A549 (cell line): ENCODE measurements around the gene CD69. TPM values are rescaled to one million over a fixed set of nuclear protein-coding genes. Genes with fewer than 3 reads are reported as not detected.

ENCODE experiments used
- ATAC-seq, 2 experiments: fragments of 200-7000 bp in 1 of 2; fragments of >200 bp in 1 of 2; cut with Nextera tagmentation in 1 of 2; cut with Tn5 transposase in 1 of 2; 3 replicates each; pipeline versions ENCODE4 v1.8.0 to v1.9.1; 2018 to 2020; ENCODE audit warnings: mild to moderate bottlenecking in 1 of 2, moderate library complexity in 1 of 2
- CTCF ChIA-PET: fragments of 300-600 bp; sonication (Branson Sonifier 250); formaldehyde crosslinking; extraction: SDS; loops from one replicate; lab custom pipeline; 2021; ENCODE audit warnings: antibody characterized with exemption, inconsistent platforms; lab: Yijun Ruan, JAX
- POLR2A ChIA-PET: fragments of 350-600 bp; formaldehyde crosslinking; extraction: SDS; loops from one replicate; lab custom pipeline; 2021; ENCODE audit warnings: antibody characterized with exemption, inconsistent platforms; lab: Yijun Ruan, JAX
- DNase-seq, 2 experiments: peaks; one replicate each; pipeline versions ENCODE4 v3.0.0 to v3.0.0-alpha.2; 2011 to 2016; ENCODE audit warnings: low read depth in 1 of 2, low spot score in 1 of 2
- FAIRE-seq: peaks from 2 replicates; lab custom pipeline; 2011; peaks lifted over from hg19 to GRCh38; lab: Jason Lieb, UNC
- H3K27ac ChIP-seq, 2 experiments: fragments of >200 bp; sonication (Bioruptor Twin); formaldehyde crosslinking; 3 replicates each; pipeline ENCODE4 v1.5.1; 2016 to 2017
- H3K4me1 ChIP-seq: fragments of >200 bp; sonication (Bioruptor Twin); formaldehyde crosslinking; 3 replicates; pipeline ENCODE4 v1.6.1; 2016
- H3K4me2 ChIP-seq: fragments of >200 bp; sonication (Bioruptor Twin); formaldehyde crosslinking; 3 replicates; pipeline ENCODE4 v1.6.1; 2016
- H3K4me3 ChIP-seq: fragments of >200 bp; sonication (Bioruptor Twin); formaldehyde crosslinking; 3 replicates; pipeline ENCODE4 v1.5.1; 2016
- H3K9me3 ChIP-seq: fragments of >200 bp; sonication (Bioruptor Twin); formaldehyde crosslinking; 3 replicates; pipeline ENCODE4 v1.6.1; 2016
- CHD2 ChIP-seq: fragments of 150-350 bp; IDR thresholded peaks from 2 replicates; pipeline ENCODE4 v1.6.1; 2014; ENCODE audit warnings: low read length; ENCODE audit not compliant: partially characterized antibody
- CHD4 ChIP-seq: fragments of 200-600 bp; sonication (generic); IDR thresholded peaks from 2 replicates; pipeline ENCODE4 v1.6.1; 2016; ENCODE audit warnings: antibody characterized with exemption, mild to moderate bottlenecking, borderline replicate concordance
- EHF ChIP-seq: fragments of 250-450 bp; sonication (Bioruptor Pico); IDR thresholded peaks from 2 replicates; pipeline ENCODE4 v1.5.0; 2020; ENCODE audit warnings: mild to moderate bottlenecking
- EP300 ChIP-seq, 2 experiments: fragments of >200 bp; sonication (Bioruptor Twin); formaldehyde crosslinking; IDR thresholded peaks; 2 replicates in 1 of 2; 3 replicates in 1 of 2; pipeline ENCODE4 v1.6.1; 2016 to 2017
- FOSB ChIP-seq: fragments of 250-450 bp; sonication (Bioruptor Pico); IDR thresholded peaks from 2 replicates; pipeline ENCODE4 v1.5.0; 2020; ENCODE audit warnings: mild to moderate bottlenecking, moderate library complexity
- FOXS1 ChIP-seq: fragments of 250-450 bp; sonication (Bioruptor Pico); IDR thresholded peaks from 2 replicates; pipeline ENCODE4 v1.5.0; 2020; ENCODE audit warnings: mild to moderate bottlenecking, moderate library complexity
- GATA3 ChIP-seq: IDR thresholded peaks from 2 replicates; pipeline ENCODE4 v1.6.1; 2012; ENCODE audit warnings: borderline replicate concordance
- HDAC2 ChIP-seq: fragments of 200-600 bp; sonication (generic); IDR thresholded peaks from 2 replicates; pipeline ENCODE4 v1.6.1; 2016
- HEYL ChIP-seq: fragments of 250-450 bp; sonication (Bioruptor Pico); IDR thresholded peaks from 2 replicates; pipeline ENCODE4 v1.8.0; 2021; ENCODE audit warnings: mild to moderate bottlenecking, moderate library complexity
- HOXA7 ChIP-seq: fragments of 250-450 bp; sonication (Bioruptor Pico); IDR thresholded peaks from 2 replicates; pipeline ENCODE4 v1.5.0; 2020; ENCODE audit warnings: mild to moderate bottlenecking, moderate library complexity
- JUN ChIP-seq, 2 experiments: fragments of >200 bp; sonication (Bioruptor Twin); formaldehyde crosslinking; IDR thresholded peaks; 2 replicates in 1 of 2; 3 replicates in 1 of 2; pipeline ENCODE4 v1.6.1; 2016 to 2017
- KDM1A ChIP-seq: fragments of 200-600 bp; sonication (generic); IDR thresholded peaks from 2 replicates; pipeline ENCODE4 v1.6.1; 2016; ENCODE audit warnings: low read depth, mild to moderate bottlenecking
- MAFK ChIP-seq: fragments of 450-650 bp; IDR thresholded peaks from 2 replicates; pipeline ENCODE4 v1.6.1; 2014; ENCODE audit not compliant: partially characterized antibody
- NFE2L2 ChIP-seq: fragments of 150-350 bp; conservative IDR thresholded peaks from 2 replicates; pipeline ENCODE4 v1.6.1; 2014; ENCODE audit warnings: low read length
- POLR2A ChIP-seq: IDR thresholded peaks from 2 replicates; pipeline ENCODE4 v1.6.1; 2012; ENCODE audit warnings: mild to moderate bottlenecking, low read length
- RAD21 ChIP-seq, 2 experiments: fragments of >200 bp in 1 of 2; sonication (Bioruptor Twin) in 1 of 2; formaldehyde crosslinking in 1 of 2; IDR thresholded peaks in 1 of 2; conservative IDR thresholded peaks in 1 of 2; 2 replicates in 1 of 2; 3 replicates in 1 of 2; pipeline ENCODE4 v1.6.1; 2012 to 2018; ENCODE audit warnings: inconsistent platforms in 1 of 2
- RARB ChIP-seq: fragments of 250-450 bp; sonication (Bioruptor Pico); IDR thresholded peaks from 2 replicates; pipeline ENCODE4 v1.8.0; 2021; ENCODE audit warnings: mild to moderate bottlenecking, moderate library complexity
- RNF2 ChIP-seq: fragments of 200-600 bp; sonication (generic); IDR thresholded peaks from 2 replicates; pipeline ENCODE4 v1.6.1; 2016; ENCODE audit warnings: low read depth, mild to moderate bottlenecking, antibody characterized with exemption, moderate library complexity, borderline replicate concordance
- ZC3H11A ChIP-seq: fragments of 450-650 bp; IDR thresholded peaks from 2 replicates; pipeline ENCODE4 v1.6.1; 2014; ENCODE audit warnings: antibody characterized with exemption, mild to moderate bottlenecking
- ZNF302 ChIP-seq: fragments of 250-450 bp; sonication (Bioruptor Pico); IDR thresholded peaks from 2 replicates; pipeline ENCODE4 v1.9.0; 2021; ENCODE audit warnings: inconsistent platforms, mild to moderate bottlenecking, moderate library complexity
- WGBS: methylation state at CpG from one replicate; pipeline ENCODE4 v1.1.6; 2017; ENCODE audit errors: missing lambda C conversion rate; 5-methylcytosine and 5-hydroxymethylcytosine counted together
- polyA plus RNA-seq, 4 experiments: library from polyadenylated mRNA; depleted of rRNA in 3 of 4; stranded (reverse); fragments of >200 nt; fragmentation: RNase III in 1 of 4; extraction: RNeasy Plus Mini Kit Qiagen cat#74134 plus additional on column Dnase treatment in 1 of 4; gene quantifications; 2 replicates in 3 of 4; 3 replicates in 1 of 4; pipeline ENCODE4 v1.2.3, GENCODE V29; 2011 to 2017
- TF ChIP-seq, protein P1 (sequence below): fragments of >200 bp; sonication (Bioruptor Twin); formaldehyde crosslinking; IDR thresholded peaks from 2 replicates; pipeline ENCODE4 v1.6.1; 2016
- TF ChIP-seq, protein P2 (sequence below): fragments of 250-450 bp; sonication (Bioruptor Pico); IDR thresholded peaks from 2 replicates; pipeline ENCODE4 v1.5.0; 2021; ENCODE audit warnings: mild to moderate bottlenecking, moderate library complexity, borderline replicate concordance
- TF ChIP-seq, protein P3 (sequence below): IDR thresholded peaks from 2 replicates; pipeline ENCODE4 v1.6.1; 2012
- TF ChIP-seq, protein P4 (sequence below): fragments of >200 bp; sonication (Bioruptor Twin); formaldehyde crosslinking; IDR thresholded peaks from 3 replicates; pipeline ENCODE4 v1.5.1; 2016

CD69 gene
- polyA plus RNA-seq, 2 of the 4 experiments (the other 2 are of a cell fraction), result not detected

DNA sequence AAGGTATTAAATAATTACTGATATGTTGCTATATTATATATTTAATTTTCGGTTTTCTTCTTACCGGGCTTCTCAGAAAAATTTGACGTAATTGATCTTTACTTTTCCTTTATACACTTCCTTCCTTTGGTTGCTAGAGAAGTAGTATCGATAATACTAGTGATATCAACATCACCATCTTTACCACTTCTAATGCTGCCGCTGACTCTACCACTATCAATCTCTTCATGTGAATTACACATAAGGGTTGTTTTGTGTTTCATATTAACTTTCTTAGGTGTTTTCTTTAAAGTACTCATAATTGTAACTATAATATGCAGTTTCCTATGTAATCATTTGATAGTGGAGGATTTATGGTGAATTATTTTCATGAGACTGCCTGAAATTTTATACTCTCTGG lies 35.6 kb upstream of the CD69 start:
- no peak for TF ChIP-seq RAD21 (conservative IDR thresholded peaks at IDR 0.05 in 1 of 2, IDR thresholded peaks at IDR 0.05 in 1 of 2)
- TF ChIP-seq, all 56 proteins: peak for 0
- H3K9me3 ChIP-seq, result no peaks in the 10 kb centered on the region
- ChIA-PET CTCF (no interaction called here), POLR2A (no interaction called here)
- no peak overlapping the region for H3K27ac ChIP-seq
- H3K4me1 ChIP-seq, result no peaks in the 10 kb centered on the region
- H3K4me3 ChIP-seq, result no peak overlapping the region
- DNase-seq (no peak), FAIRE-seq (no peak), ATAC-seq (no peak)
- 68% methylated on average over 5 of the region's 5 CpGs for whole genome bisulfite sequencing
- no peak overlapping the region for H3K4me2 ChIP-seq

DNA sequence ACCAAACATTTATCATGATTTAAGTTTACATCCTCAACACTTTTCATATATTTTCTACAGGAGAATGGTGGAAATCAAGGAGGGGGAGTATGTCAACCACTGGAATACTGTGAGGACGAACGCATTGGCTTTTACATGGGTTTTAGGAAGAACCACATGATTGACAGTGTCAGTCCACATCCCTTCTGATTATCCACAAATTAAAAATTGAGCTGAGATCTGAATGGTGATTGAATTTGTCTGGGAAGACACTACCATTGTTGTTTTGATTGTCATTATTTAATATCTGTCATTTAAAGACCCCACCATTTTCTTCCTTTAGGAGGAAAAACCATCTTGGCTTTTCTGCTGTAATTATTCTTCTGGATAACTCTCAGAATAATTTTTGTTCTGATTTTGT lies 35.2 kb upstream of the CD69 start:
- FAIRE-seq, result no peak
- POLR2A ChIA-PET, result no interaction called here
- Histone ChIP-seq H3K9me3 (no peaks in the 10 kb centered on the region), H3K27ac (no peak overlapping the region), H3K4me3 (no peak overlapping the region), H3K4me2 (no peak overlapping the region), H3K4me1 (no peaks in the 10 kb centered on the region)
- CTCF ChIA-PET, result no interaction called here
- no peak for DNase-seq
- 84% methylated on average over 2 of the region's 2 CpGs for WGBS
- no peak for TF ChIP-seq EP300 (IDR thresholded peaks at IDR 0.05)
- TF ChIP-seq HDAC2, result no peak
- TF ChIP-seq HEYL (CRISPR knock-in tag), result no peak
- no peak for TF ChIP-seq ZC3H11A
- no peak for TF ChIP-seq CHD4
- TF ChIP-seq, protein P1, sequence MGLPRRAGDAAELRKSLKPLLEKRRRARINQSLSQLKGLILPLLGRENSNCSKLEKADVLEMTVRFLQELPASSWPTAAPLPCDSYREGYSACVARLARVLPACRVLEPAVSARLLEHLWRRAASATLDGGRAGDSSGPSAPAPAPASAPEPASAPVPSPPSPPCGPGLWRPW, result no peak
- no peak for TF ChIP-seq GATA3
- no peak for TF ChIP-seq CHD2
- TF ChIP-seq RAD21 (conservative IDR thresholded peaks at IDR 0.05 in 1 of 2, IDR thresholded peaks at IDR 0.05 in 1 of 2), result no peak
- no peak for TF ChIP-seq POLR2A
- no peak for TF ChIP-seq FOSB (CRISPR knock-in tag)
- TF ChIP-seq, protein P2, sequence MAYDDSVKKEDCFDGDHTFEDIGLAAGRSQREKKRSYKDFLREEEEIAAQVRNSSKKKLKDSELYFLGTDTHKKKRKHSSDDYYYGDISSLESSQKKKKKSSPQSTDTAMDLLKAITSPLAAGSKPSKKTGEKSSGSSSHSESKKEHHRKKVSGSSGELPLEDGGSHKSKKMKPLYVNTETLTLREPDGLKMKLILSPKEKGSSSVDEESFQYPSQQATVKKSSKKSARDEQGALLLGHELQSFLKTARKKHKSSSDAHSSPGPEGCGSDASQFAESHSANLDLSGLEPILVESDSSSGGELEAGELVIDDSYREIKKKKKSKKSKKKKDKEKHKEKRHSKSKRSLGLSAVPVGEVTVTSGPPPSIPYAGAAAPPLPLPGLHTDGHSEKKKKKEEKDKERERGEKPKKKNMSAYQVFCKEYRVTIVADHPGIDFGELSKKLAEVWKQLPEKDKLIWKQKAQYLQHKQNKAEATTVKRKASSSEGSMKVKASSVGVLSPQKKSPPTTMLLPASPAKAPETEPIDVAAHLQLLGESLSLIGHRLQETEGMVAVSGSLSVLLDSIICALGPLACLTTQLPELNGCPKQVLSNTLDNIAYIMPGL (CRISPR knock-in tag), result no peak
- ATAC-seq, result no peak

DNA sequence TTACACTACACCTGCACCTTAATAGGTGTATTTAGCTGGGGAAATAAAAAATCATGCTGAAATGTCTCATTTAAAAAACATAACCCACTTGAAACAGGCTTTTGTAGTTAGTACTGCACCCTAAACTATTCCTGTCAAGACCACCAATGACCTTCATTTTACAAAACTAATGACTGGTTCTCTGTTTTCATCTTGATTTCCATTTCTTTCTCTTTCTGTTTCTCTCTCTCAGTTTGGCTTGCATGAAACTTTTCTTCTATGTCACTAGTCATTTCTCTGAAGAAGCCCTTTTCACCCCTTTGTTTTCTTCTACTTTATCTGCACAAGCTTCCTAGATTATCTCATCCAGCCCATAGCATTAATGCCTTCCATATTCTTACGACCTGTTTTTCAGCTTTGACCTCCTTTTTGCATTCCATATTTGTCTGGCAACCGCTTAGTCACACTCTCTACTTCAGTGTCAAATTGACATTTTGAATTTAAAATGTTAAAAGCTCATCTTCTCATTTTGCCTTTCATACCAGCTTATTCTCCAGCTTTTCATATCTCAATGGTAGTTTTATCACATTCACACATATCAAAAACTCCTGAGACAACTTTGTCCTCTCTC lies 33.9 kb upstream of the CD69 start:
- 38% methylated on average over 2 of the region's 2 CpGs for WGBS
- FAIRE-seq (no peak), DNase-seq (no peak), ATAC-seq (no peak)
- H3K4me1 ChIP-seq, result no peaks in the 10 kb centered on the region
- TF ChIP-seq RNF2, result no peak
- TF ChIP-seq MAFK, result no peak
- TF ChIP-seq ZNF302 (CRISPR knock-in tag), result no peak
- TF ChIP-seq EP300 (IDR thresholded peaks at IDR 0.05), result no peak
- TF ChIP-seq, all 56 proteins: peak for 0
- ChIA-PET CTCF (no interaction called here), POLR2A (no interaction called here)
- Histone ChIP-seq H3K27ac (no peak overlapping the region), H3K9me3 (peaks cover 4% of the 10 kb centered on the region; the same call in 1 of the 3 replicates), H3K4me3 (no peak overlapping the region), H3K4me2 (no peak overlapping the region)

DNA sequence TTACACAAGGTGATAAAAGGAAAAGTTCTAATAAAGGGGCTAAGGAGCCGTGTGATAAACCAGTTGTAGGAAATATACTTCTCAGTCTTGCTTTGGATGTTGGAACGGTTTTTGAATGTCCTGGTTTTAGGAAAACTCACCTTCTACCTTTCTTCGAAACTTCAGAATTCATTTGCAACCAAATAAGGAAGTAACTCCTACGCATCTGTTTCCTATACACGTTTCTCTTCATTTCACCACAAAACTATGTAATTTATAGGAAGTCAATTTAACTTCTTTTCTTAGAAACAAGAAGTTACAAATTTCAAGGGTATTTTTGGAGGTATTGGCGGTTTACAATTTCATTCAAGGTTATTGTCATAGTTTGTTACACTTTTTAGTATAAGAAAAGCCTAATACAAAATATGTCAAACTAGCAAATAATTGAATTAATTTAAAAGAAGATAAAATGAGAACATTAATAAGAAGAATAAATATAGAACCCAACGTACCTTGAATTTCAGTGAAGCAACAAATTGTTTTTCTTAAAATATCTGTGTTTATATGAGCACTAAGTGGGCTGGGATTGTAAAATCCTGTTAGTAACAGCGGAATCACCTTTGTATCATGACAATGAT lies 33.2 kb upstream of the CD69 start:
- ATAC-seq, result no peak
- WGBS, result 50% methylated on average over 8 of the region's 8 CpGs
- Histone ChIP-seq H3K4me3 (no peak overlapping the region), H3K27ac (no peak overlapping the region), H3K4me1 (no peaks in the 10 kb centered on the region), H3K9me3 (peaks cover 4% of the 10 kb centered on the region; the same call in 1 of the 3 replicates), H3K4me2 (no peak overlapping the region)
- no peak for DNase-seq
- FAIRE-seq, result no peak
- ChIA-PET CTCF (no interaction called here), POLR2A (no interaction called here)
- TF ChIP-seq, protein P3, sequence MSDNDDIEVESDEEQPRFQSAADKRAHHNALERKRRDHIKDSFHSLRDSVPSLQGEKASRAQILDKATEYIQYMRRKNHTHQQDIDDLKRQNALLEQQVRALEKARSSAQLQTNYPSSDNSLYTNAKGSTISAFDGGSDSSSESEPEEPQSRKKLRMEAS, result no peak
- TF ChIP-seq EP300 (IDR thresholded peaks at IDR 0.05) (no peak), JUN (IDR thresholded peaks at IDR 0.05) (no peak), RARB (CRISPR knock-in tag) (no peak), POLR2A (no peak), HOXA7 (CRISPR knock-in tag) (no peak), FOXS1 (CRISPR knock-in tag) (no peak), NFE2L2 (no peak), KDM1A (no peak), EHF (CRISPR knock-in tag) (no peak), CHD4 (no peak), HEYL (CRISPR knock-in tag) (no peak)
- TF ChIP-seq, protein P4, sequence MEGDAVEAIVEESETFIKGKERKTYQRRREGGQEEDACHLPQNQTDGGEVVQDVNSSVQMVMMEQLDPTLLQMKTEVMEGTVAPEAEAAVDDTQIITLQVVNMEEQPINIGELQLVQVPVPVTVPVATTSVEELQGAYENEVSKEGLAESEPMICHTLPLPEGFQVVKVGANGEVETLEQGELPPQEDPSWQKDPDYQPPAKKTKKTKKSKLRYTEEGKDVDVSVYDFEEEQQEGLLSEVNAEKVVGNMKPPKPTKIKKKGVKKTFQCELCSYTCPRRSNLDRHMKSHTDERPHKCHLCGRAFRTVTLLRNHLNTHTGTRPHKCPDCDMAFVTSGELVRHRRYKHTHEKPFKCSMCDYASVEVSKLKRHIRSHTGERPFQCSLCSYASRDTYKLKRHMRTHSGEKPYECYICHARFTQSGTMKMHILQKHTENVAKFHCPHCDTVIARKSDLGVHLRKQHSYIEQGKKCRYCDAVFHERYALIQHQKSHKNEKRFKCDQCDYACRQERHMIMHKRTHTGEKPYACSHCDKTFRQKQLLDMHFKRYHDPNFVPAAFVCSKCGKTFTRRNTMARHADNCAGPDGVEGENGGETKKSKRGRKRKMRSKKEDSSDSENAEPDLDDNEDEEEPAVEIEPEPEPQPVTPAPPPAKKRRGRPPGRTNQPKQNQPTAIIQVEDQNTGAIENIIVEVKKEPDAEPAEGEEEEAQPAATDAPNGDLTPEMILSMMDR, result no peak
